ENCODE results near the gene PPP1R7. TPM values are rescaled to one million over a fixed set of nuclear protein-coding genes. Genes with fewer than 3 reads are reported as not detected.

The PPP1R7 gene
- total and polyA plus RNA-seq, 2 of the 4 experiments (the other 2 are of a cell fraction) = 60.8 to 70.0 TPM

DNA sequence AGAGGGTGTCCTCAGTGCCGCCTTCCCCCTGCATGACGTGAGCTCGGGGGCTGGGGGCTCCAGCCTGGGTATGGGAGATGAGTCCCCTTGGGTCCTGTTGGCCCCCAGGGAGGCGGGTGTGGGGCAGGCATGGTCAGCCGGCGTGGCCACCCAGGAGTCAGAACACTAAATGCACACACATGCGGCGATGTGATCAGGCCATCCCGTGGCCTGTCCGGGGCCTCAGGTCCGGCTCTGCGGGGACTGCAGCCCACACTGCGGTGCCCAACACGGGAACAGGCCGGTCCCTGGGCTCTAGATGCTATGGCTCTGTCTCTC lies 52.0 kb downstream of the PPP1R7 start:
- in situ Hi-C loops (cut with MboI; ENCODE audit: low sequenced_read_pairs) (no loop called here), intact Hi-C loops (cut with micrococcal nuclease) (no loop called here), dilution Hi-C loops (cut with HindIII; ENCODE audit: low sequenced_read_pairs, unreplicated experiment) (no loop called here)
- Histone ChIP-seq H4K20me1 (ENCODE audit: insufficient read depth, low read length) (no peaks in the 10 kb centered on the region), H3K4me3 (ENCODE audit: insufficient read depth, low read depth, low read length) (no peak overlapping the region), H2AFZ (replicated peaks; ENCODE audit: low read length, poor library complexity) (no peak overlapping the region), H2BK5ac (ENCODE audit: low read depth, low read length, poor library complexity, severe bottlenecking) (no peak overlapping the region), H2AK9ac (replicated peaks; ENCODE audit: low read depth, low read length, poor library complexity) (no peak overlapping the region), H3K23ac (ENCODE audit: low read depth, low read length) (no peak overlapping the region), H3K4me2 (ENCODE audit: low read depth, low read length) (no peak overlapping the region), H3K4ac (ENCODE audit: low read depth, low read length) (no peak overlapping the region), H3K18ac (ENCODE audit: low read depth, low read length) (no peak overlapping the region), H3K14ac (replicated peaks; ENCODE audit: low read depth, low read length) (no peak overlapping the region), H2BK120ac (ENCODE audit: low read depth, low read length) (no peak overlapping the region), H2BK20ac (ENCODE audit: low read depth, low read length) (no peak overlapping the region), H3K56ac (ENCODE audit: extremely low read depth, insufficient read depth, low read length) (no peak overlapping the region), H3K79me1 (ENCODE audit: low read depth in 1 of 2, low read length in 2 of 2) (no peaks in the 10 kb centered on the region), H3K9ac (ENCODE audit: low read depth, low read length) (no peak overlapping the region), H3K9me3 (ENCODE audit: control insufficient read depth, insufficient read depth, low read length) (no peaks in the 10 kb centered on the region), H4K91ac (ENCODE audit: insufficient read depth, low read depth, low read length) (no peak overlapping the region), H3K4me1 (ENCODE audit: control insufficient read depth, insufficient read depth, low read length) (no peaks in the 10 kb centered on the region), H3K27ac (ENCODE audit: insufficient read depth, low read length) (no peak overlapping the region), H2AK5ac (ENCODE audit: low read depth, low read length) (no peak overlapping the region), H4K5ac (ENCODE audit: low read depth, low read length) (no peak overlapping the region), H3K36me3 (ENCODE audit: control insufficient read depth, insufficient read depth, low read length) (no peaks in the 10 kb centered on the region), H3K27me3 (ENCODE audit: control insufficient read depth, insufficient read depth, low read length) (peaks cover 8% of the 10 kb centered on the region), H3K9me1 (ENCODE audit: insufficient read depth, low read length) (no peaks in the 10 kb centered on the region), H2BK15ac (ENCODE audit: low read depth, low read length) (no peak overlapping the region), H4K8ac (ENCODE audit: low read depth in 2 of 2, low read length in 2 of 2) (no peak overlapping the region)
- no TSS peak for BruUV-seq (replicated peaks)
- CTCF ChIA-PET = no interaction called here
- 82% methylated on average over 8 of the region's 15 CpGs; no CpG with 5 or more reads in 1 of the 2 experiments for WGBS, 2 experiments (ENCODE audit: extremely low coverage in 2 of 2, insufficient read length in 1 of 2)
- POLR2A ChIA-PET (ENCODE audit: unreplicated experiment) = no interaction called here
- TF ChIP-seq CTCF (conservative IDR thresholded peaks at IDR 0.05; ENCODE audit: low read depth, low read length) (no peak), MXI1 (IDR thresholded peaks at IDR 0.05; ENCODE audit: borderline replicate concordance, low read depth, low read length) (no peak), BHLHE40 (IDR thresholded peaks at IDR 0.05; ENCODE audit: low read depth, low read length) (no peak), RFX5 (IDR thresholded peaks at IDR 0.05; ENCODE audit: low read depth, low read length) (no peak), NFE2L2 (IDR thresholded peaks at IDR 0.05; ENCODE audit: low read depth, low read length) (no peak), CEBPB (IDR thresholded peaks at IDR 0.05; ENCODE audit: low read depth, low read length) (no peak)
- TF ChIP-seq, protein P1, sequence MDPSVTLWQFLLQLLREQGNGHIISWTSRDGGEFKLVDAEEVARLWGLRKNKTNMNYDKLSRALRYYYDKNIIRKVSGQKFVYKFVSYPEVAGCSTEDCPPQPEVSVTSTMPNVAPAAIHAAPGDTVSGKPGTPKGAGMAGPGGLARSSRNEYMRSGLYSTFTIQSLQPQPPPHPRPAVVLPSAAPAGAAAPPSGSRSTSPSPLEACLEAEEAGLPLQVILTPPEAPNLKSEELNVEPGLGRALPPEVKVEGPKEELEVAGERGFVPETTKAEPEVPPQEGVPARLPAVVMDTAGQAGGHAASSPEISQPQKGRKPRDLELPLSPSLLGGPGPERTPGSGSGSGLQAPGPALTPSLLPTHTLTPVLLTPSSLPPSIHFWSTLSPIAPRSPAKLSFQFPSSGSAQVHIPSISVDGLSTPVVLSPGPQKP (IDR thresholded peaks at IDR 0.05; ENCODE audit: borderline replicate concordance, low read depth, low read length) = no peak
- DNase-seq (no peak), ATAC-seq (ENCODE audit: low read depth) (no peak)

All from IMR-90 (cell line).